ENCODE measurements around the gene DDX1.
"Not testable (repeated sequence)": the region's sequence is repeated elsewhere in the genome, so short reads cannot be mapped to it uniquely, and the experiment has no call there.

The DDX1 gene

GRCh38 chr2:15618449-15618855 lies 26.8 kb downstream of the DDX1 start:
- no peak for DNase-seq

- DNase-seq = no peak
Measured at GRCh38 chr2:15619076-15619475, 27.4 kb downstream of the DDX1 start.

GRCh38 chr2:15619510-15619909 lies 27.8 kb downstream of the DDX1 start:
- no peak for DNase-seq

GRCh38 chr2:15619938-15620337 lies 28.3 kb downstream of the DDX1 start:
- no peak for DNase-seq

GRCh38 chr2:15620340-15620739 lies 28.7 kb downstream of the DDX1 start:
- DNase-seq = no peak

- no peak for DNase-seq
Measured at GRCh38 chr2:15620857-15621471, 29.3 kb downstream of the DDX1 start.

GRCh38 chr2:15621472-15621870 lies 29.8 kb downstream of the DDX1 start:
- not testable (repeated sequence) for DNase-seq

- no peak for DNase-seq
Measured at GRCh38 chr2:15622214-15622613, 30.5 kb downstream of the DDX1 start.

- no peak for DNase-seq
Measured at GRCh38 chr2:15622614-15623480, 31.2 kb downstream of the DDX1 start.

GRCh38 chr2:15623481-15623796 lies 31.8 kb downstream of the DDX1 start:
- no peak for DNase-seq

GRCh38 chr2:15623898-15624541 lies 32.4 kb downstream of the DDX1 start:
- DNase-seq = no peak

GRCh38 chr2:15624903-15625302 lies 33.2 kb downstream of the DDX1 start:
- DNase-seq = no peak

- DNase-seq = no peak
Measured at GRCh38 chr2:15625344-15626036, 33.8 kb downstream of the DDX1 start.

- no peak for DNase-seq
Measured at GRCh38 chr2:15626126-15626525, 34.5 kb downstream of the DDX1 start.

GRCh38 chr2:15626967-15627366 lies 35.3 kb downstream of the DDX1 start:
- DNase-seq = no peak

- DNase-seq = no peak
Measured at GRCh38 chr2:15627817-15628684, 36.4 kb downstream of the DDX1 start.

- DNase-seq = no peak
Measured at GRCh38 chr2:15628899-15629855, 37.5 kb downstream of the DDX1 start.

- DNase-seq = no peak
Measured at GRCh38 chr2:15630121-15630977, 38.7 kb downstream of the DDX1 start.

GRCh38 chr2:15630978-15631719 lies 39.5 kb downstream of the DDX1 start:
- DNase-seq = no peak

Data from retina (tissue), 1 donor.